H1 (cell line): ENCODE measurements around the gene LYSET. TPM values are rescaled to one million over a fixed set of nuclear protein-coding genes. Genes with fewer than 3 reads are reported as not detected.
A peak's percentile ranks its signal among the peaks of the same experiment; 100 is the strongest.

ENCODE experiments used
- CHD7 ChIP-seq: fragments of 300-600 bp; sonication (generic); IDR thresholded peaks from 2 replicates; pipeline ENCODE4 v1.7.1; 2012; ENCODE audit warnings: low read length, moderate library complexity, mild to moderate bottlenecking, inconsistent platforms; ENCODE audit not compliant: insufficient replicate concordance
- EP300 ChIP-seq, 2 experiments: IDR thresholded peaks; 1 replicate in 1 of 2; 2 replicates in 1 of 2; pipeline ENCODE4 v1.6.1; 2011 to 2012; ENCODE audit warnings: low read depth in 2 of 2, low read length in 2 of 2, mild to moderate bottlenecking in 2 of 2, borderline replicate concordance in 1 of 2, inconsistent platforms in 1 of 2, moderate library complexity in 1 of 2
- FOSL1 ChIP-seq: IDR thresholded peaks from 2 replicates; pipeline ENCODE4 v1.6.1; 2011; ENCODE audit warnings: mild to moderate bottlenecking, low read depth, low read length, moderate library complexity; ENCODE audit not compliant: insufficient read depth
- SIN3A ChIP-seq, 2 experiments: IDR thresholded peaks in 1 of 2; conservative IDR thresholded peaks in 1 of 2; 2 replicates each; pipeline ENCODE4 v1.6.1; 2011 to 2012; ENCODE audit warnings: low read length in 2 of 2, improper control_type of control experiment in 1 of 2, low read depth in 1 of 2, mild to moderate bottlenecking in 1 of 2
- SUZ12 ChIP-seq: fragments of 200-600 bp; sonication (generic); IDR thresholded peaks from 2 replicates; pipeline ENCODE4 v1.6.1; 2012; ENCODE audit warnings: mild to moderate bottlenecking, inconsistent platforms, low read length, moderate library complexity, mixed read lengths
- polyA plus RNA-seq, 7 experiments: library from polyadenylated mRNA; depleted of rRNA in 3 of 7; stranded (reverse) in 5 of 7; unstranded in 2 of 7; fragments of >200 nt in 5 of 7; fragments of 200-250 nt in 2 of 7; gene quantifications; 1 replicate in 5 of 7; 2 replicates in 1 of 7; 4 replicates in 1 of 7; pipeline versions ENCODE4 v1.2.1 to v1.2.3, GENCODE V29; 2011 to 2013; ENCODE audit warnings: missing spikeins in 2 of 7, mixed read lengths in 2 of 7
- total RNA-seq: library from RNA; stranded (reverse); fragmentation: NEBNext Ultra II Directional; extraction: Animal tissue kit (Norgen Biotek cat#: 25700); gene quantifications from 2 replicates; pipeline ENCODE4 v1.2.1, GENCODE V29; 2021

Gene LYSET
- total and polyA plus RNA-seq, 2 of the 8 experiments (the other 6 are each of a cell fraction or from before 2014, with no cell fraction given): 26.2 to 26.9 TPM

- TF ChIP-seq FOSL1 (no peak), SUZ12 (no peak), SIN3A (conservative IDR thresholded peaks at IDR 0.05 in 1 of 2, IDR thresholded peaks at IDR 0.05 in 1 of 2; ENCODE audit: low read depth in 1 of 2, low read length in 2 of 2) (peak; percentile 34 to 92; a peak in 2 of 4 replicates), EP300 (IDR thresholded peaks at IDR 0.05; ENCODE audit: borderline replicate concordance in 1 of 2, low read depth in 2 of 2, low read length in 2 of 2) (no peak), CHD7 (no peak)
These were observed 21.8 kb downstream of the LYSET start, which contains the start of the genes GON7 and UBR7 (continued) for GRCh38 chr14:93206793-93207467.
